ENCODE data around the gene CHIA.
"Not testable (repeated sequence)": the region's sequence is repeated elsewhere in the genome, so short reads cannot be mapped to it uniquely, and the experiment has no call there.

DNA sequence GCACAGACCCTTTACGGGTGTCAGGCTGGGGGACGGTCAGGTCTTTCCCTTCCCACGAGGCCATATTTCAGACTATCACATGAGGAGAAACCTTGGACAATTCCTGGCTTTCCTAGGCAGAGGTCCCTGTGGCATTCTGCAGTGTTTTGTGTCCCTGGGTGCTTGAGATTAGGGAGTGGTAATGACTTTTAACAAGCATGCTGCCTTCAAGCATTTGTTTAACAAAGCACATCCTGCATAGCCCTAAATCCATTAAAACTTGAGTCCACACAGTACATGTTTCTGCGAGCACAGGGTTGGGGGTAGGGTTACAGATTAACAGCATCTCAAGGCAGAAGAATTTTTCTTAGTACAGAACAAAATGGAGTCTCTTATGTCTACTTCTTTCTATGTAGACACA lies 69.6 kb downstream of the CHIA start:
- not testable (repeated sequence) for TF ChIP-seq EZH2 (IDR thresholded peaks at IDR 0.05; ENCODE audit: insufficient read depth, poor library complexity, severe bottlenecking); EZH2phosphoT487 (IDR thresholded peaks at IDR 0.05; ENCODE audit: insufficient read depth, low read depth)

Data from GM23248 (cell line).